ENCODE data around the gene TMEM245.

- TF ChIP-seq CTCF (conservative IDR thresholded peaks at IDR 0.05) (no peak), EZH2 (IDR thresholded peaks at IDR 0.05; ENCODE audit: low read depth) (no peak)
Observed at GRCh38 chr9:109139851-109140250, 20.1 kb upstream of the TMEM245 start.

Data from PC-9 (cell line).